ENCODE measurements around the gene TRPV6.

The TRPV6 gene

DNA sequence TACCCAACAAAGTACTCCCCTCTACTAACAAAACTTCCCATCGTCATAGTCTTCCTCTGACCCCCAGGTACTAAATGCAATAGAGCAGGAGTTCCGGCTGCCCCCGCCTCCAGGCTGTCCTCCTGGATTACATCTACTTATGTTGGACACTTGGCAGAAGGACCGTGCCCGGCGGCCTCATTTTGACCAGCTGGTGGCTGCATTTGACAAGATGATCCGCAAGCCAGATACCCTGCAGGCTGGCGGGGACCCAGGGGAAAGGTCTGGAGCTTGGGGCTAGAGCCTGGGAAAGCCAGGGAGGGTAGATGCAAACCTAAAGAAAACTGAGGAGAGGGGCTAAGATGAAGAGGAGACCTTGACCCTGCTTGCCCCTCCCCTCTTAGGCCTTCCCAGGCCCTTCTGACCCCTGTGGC lies 15.4 kb downstream of the TRPV6 start:
- DNase-seq (ENCODE audit: low read depth in 4 of 4, low spot score in 1 of 4): no peak

DNA sequence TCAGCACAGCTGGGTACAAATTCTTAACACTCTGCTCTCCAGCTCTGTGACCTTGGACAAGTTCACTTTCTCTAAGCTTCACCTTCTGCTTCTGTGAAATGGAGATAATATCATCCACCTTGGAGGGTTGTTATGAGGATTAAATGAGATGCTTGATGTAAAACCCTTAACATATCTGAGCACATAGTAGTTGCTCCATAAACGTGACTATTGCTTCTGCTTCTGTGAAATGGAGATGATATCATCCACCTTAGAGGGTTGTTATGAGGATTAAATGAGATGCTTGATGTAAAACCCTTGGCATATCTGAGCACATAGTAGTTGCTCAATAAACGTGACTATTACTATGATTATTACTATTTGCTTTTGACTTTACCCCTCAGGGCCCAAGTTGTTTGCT lies 16.1 kb downstream of the TRPV6 start:
- no peak for DNase-seq (ENCODE audit: low read depth in 4 of 4, low spot score in 1 of 4)

DNA sequence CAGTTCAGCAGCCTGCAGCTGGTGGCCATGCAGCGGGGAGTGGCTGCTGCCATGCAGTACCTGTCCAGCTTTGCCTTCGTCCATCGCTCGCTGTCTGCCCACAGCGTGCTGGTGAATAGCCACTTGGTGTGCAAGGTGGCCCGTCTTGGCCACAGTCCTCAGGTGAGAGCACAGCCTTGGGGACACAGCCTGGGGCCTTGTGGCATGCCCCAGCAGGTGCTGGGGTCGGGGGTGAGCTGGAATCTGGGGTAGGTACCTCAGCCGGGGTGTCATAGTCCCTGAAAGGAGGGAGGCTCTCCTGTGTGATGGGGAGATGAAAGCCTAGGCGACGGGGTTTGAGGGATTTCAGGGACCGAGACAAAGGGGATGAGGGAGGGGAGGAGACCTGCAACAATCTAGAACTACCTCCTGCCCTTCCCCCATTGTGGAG lies 16.5 kb downstream of the TRPV6 start:
- no peak for DNase-seq (ENCODE audit: low read depth in 4 of 4, low spot score in 1 of 4)

DNA sequence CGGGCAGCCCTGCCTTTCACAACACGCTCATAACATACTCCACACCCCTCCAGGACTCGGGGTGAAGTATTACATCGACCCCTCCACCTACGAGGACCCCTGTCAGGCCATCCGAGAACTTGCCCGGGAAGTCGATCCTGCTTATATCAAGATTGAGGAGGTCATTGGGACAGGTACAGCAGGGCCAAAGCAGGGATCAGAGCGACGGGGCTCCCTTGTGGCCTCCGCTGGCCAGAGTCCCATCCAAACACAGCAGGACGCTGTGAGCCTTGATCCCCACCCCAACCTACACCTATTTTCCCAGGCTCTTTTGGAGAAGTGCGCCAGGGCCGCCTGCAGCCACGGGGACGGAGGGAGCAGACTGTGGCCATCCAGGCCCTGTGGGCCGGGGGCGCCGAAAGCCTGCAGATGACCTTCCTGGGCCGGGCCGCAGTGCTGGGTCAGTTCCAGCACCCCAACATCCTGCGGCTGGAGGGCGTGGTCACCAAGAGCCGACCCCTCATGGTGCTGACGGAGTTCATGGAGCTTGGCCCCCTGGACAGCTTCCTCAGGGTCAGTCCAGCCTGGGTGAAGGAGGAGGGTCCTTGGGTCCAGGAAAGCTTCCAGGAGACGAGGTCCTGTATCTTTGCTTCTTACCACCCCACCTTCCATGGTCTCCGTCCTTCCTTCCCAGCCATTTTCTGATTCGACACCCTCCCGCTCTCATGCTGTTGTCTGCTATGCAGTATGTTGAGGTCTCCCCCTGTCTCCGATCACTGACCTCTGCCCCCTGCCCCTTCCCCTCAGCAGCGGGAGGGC lies 17.2 kb downstream of the TRPV6 start:
- no peak for DNase-seq (ENCODE audit: low read depth in 4 of 4, low spot score in 1 of 4)

DNA sequence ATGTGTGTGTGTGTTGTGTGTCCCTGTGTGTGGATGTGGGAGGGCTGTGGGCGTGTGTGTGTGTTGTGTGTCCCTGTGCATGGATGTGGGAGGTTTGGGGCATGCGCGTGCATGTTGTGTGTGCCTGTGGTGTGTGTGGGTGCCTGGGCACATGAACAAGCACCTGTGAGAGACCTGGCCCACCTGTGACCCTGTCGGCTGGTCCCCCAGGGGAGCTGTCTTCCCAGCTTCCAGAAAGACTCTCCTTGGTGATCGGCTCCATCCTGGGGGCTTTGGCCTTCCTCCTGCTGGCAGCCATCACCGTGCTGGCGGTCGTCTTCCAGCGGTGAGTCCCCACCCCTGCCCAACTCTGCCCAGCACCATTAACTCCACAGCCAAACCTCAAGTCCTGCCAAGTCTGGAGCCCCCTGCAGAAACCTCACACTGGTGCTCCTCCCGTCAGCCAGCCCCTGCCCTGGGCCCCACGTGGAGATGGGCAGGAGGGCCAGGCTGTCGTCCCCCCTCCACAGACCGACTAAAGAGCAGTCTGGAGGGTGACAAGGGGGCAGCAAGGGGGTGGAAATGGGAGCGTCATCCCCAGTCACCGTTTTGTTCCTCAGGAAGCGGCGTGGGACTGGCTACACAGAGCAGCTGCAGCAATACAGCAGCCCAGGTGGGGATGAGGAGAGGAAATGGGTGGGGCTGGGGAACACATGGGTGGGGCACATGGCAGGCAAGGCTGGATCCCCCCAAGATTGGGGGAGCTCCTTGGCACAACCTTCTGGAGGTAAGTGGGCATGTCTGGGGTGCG lies 18.0 kb downstream of the TRPV6 start:
- DNase-seq (ENCODE audit: low read depth in 4 of 4, low spot score in 1 of 4): no peak

DNA sequence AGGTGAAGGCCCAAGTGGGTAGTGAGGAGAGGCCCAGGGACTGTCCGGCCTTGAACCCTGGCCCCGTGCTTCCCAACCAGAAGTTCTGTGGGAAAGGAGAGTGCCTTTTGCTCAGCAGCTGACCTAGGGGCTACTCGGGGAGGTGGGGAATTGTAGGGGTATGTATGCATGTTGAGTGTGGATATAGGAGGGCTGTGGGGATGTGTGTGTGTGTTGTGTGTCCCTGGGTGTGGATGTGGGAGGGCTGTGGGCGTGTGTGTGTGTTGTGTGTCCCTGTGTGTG lies 18.5 kb downstream of the TRPV6 start:
- no peak for DNase-seq (ENCODE audit: low read depth in 4 of 4, low spot score in 1 of 4)

DNA sequence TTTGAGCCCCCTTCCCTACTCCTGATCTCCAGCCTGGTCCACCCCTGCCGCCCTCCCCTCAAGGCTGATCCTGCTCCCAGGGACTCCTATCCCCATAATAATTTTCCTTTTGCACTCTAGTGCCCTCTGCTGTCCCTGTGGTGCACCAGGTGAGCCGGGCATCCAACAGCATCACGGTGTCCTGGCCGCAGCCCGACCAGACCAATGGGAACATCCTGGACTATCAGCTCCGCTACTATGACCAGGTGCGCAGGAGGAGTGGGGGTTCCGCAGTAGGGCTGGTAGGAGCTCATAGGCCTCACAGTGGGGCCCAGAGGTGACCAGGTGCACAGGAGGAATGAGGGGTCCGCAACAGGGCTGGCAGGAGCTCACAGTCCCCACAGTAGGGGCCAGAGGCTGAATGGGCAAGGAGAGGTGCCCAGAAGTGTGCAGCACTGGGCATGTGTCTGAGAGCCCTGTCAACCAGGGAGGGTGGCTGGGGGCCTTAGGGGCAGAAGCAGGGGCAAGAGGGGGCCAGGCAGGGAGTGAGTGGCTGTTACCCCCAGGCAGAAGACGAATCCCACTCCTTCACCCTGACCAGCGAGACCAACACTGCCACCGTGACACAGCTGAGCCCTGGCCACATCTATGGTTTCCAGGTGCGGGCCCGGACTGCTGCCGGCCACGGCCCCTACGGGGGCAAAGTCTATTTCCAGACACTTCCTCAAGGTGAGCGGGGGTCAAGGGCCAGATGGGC lies 19.0 kb downstream of the TRPV6 start:
- DNase-seq (ENCODE audit: low read depth in 4 of 4, low spot score in 1 of 4): no peak

DNA sequence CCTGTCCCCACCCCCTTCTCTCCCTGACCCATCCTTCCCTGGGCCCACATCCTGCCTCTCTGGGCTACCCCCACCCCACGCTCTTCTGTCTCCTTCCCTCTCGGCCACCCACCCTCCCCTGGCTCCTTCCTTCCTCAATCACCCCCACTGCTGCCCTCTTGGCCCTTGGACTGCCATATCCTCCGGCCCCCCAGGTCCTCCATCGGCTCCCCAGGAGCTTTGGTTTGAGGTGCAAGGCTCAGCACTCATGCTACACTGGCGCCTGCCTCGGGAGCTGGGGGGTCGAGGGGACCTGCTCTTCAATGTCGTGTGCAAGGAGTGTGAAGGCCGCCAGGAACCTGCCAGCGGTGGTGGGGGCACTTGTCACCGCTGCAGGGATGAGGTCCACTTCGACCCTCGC lies 19.8 kb downstream of the TRPV6 start:
- no peak for DNase-seq (ENCODE audit: low read depth in 4 of 4, low spot score in 1 of 4)

DNA sequence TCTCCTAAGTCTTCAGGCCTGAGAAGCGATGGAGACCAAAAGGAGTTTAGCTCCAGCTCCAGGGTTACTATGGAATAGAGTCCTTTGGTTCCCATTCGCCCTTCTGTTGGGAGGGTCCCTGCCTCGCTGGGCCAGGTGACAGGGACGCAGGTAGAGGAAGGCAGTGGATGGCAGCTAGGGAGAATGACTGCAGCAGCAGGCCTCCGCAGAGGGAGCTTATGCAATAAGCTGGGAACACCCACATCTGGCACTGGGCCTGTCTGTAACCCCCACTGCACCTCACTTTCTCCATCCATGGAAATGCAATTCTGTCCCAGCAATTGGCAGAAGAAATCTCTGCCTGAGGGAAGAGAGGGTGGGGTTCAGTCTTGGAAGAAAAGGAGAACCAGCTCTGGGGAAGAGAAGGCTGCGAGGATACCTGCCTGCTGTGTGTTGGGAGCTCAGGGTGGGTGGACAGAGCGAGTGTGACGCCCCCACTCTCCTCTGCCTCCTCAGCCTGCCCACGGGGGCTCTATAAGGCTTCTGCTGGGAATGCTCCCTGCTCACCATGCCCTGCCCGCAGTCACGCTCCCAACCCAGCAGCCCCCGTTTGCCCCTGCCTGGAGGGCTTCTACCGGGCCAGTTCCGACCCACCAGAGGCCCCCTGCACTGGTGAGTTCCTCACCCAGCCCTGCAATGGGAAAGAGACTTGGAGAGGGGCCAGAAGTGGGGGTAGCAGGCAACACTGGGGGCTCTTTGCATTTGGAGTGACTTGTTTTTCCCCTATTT lies 20.4 kb downstream of the TRPV6 start:
- DNase-seq (ENCODE audit: low read depth in 4 of 4, low spot score in 1 of 4): no peak

DNA sequence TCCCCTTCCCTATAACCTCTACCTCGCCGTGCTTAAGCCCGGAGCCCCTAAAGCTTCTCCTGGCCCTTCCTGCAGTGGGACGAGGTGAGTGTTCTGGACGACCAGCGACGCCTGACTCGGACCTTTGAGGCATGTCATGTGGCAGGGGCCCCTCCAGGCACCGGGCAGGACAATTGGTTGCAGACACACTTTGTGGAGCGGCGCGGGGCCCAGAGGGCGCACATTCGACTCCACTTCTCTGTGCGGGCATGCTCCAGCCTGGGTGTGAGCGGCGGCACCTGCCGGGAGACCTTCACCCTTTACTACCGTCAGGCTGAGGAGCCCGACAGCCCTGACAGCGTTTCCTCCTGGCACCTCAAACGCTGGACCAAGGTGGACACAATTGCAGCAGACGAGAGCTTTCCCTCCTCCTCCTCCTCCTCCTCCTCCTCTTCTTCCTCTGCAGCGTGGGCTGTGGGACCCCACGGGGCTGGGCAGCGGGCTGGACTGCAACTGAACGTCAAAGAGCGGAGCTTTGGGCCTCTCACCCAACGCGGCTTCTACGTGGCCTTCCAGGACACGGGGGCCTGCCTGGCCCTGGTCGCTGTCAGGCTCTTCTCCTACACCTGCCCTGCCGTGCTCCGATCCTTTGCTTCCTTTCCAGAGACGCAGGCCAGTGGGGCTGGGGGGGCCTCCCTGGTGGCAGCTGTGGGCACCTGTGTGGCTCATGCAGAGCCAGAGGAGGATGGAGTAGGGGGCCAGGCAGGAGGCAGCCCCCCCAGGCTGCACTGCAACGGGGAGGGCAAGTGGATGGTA lies 21.5 kb downstream of the TRPV6 start:
- no peak for DNase-seq (ENCODE audit: low read depth in 4 of 4, low spot score in 1 of 4)

DNA sequence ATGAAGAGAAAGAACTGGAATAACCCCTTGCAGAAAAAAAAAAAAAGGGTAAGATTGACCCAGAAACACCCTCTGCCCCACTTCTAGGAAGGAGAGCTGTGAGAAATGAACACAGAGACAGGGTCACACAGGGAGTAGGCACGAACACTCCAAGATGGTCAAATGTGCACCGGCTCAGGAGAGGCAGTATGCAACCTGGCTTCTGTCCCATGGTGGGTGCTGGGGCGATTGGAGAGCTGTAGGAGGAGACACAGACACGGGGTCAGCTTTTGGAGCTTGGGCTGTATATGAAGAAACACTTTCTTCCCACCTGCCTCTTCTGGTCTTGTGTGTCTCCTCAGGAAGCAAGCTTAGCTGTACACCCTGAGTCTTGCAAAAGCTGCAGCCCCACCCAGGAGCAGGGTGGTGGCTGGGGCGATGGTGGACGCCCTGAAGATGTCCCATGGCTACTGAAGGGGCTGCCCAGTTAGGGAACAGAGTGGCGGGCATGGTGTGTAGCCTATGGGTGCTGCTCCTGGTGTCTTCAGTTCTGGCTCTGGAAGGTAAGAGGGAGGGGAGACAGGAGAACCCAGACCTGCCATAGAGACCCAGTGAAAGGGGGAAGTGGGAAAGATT lies 22.7 kb downstream of the TRPV6 start:
- no peak for DNase-seq (ENCODE audit: low read depth in 4 of 4, low spot score in 1 of 4)

DNA sequence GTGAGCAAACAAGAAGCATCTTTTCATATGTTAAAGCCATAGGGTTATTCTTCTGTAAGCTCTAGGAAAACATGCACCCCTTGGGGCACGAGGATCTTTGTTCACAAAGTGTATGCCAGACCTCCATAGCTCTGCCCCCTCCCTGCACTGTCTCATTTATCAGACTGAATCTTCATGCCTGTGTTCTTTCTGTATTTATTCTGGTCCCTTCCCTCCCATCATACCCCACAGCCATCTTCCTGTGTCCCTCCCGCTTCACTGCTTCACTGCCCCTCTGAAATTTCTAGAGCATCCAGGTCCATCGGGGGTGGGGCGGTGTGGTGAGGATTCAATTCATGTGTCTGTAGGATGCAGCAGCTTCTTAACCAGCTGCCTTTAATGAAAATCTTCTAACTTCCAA lies 23.2 kb downstream of the TRPV6 start:
- no peak for DNase-seq (ENCODE audit: low read depth in 4 of 4, low spot score in 1 of 4)

DNA sequence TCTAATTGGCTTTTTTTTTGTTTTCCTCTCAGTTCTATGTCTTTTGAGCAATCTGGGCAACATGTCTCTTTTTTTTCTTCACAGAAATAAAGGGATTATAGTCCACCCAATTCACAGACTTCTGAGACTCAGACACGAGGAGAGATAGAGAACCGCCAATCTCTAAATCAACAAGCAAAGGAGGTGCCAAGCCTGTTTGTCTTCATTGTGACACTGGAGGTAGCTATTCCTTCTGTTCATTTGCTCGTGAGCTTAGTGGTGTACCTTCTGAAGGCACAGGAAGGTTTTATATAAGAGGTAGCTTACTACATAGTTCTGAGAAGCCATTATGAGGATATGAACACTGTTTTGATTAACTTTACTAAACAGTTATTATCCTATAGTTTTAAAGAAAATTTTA lies 24.6 kb downstream of the TRPV6 start:
- no peak for DNase-seq (ENCODE audit: low read depth in 4 of 4, low spot score in 1 of 4)

DNA sequence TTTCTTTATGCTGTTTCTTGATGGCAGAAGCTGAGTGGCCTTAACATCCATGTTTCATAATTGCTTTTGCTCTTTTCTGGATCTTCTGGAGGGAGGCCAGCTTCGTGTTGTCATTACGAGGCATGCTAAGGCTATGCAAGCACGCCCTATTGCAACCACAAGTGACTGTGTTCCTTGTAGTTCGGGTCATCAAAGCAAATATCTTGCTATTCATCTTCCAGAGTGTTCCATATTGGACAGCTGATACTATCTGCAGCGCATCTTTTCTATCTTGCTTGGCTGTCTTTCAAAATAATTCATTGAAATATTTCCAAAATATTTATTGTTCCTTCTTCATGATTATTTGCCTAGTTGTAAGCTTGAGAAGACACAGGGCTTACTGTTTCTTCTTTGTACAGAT lies 25.7 kb downstream of the TRPV6 start:
- no peak for DNase-seq (ENCODE audit: low read depth in 4 of 4, low spot score in 1 of 4)

DNA sequence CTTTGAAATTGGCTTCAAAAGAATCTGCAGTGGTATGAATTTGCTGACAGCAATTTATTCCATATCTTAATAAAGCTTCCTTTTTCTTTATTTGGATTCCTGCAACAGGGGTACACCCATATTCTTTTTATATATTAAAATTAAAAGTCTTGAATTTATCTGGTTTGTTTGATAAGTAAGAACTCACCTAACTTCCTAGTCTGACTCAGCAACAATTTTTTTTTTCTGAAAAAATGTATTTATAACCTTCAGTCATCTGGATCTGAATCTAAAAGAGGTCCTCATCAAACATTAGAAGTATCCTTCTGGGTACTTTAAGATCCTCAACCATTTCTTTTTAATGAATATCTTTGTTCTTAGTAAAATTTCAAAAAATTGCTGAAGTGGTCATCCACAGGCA lies 26.1 kb downstream of the TRPV6 start:
- DNase-seq (ENCODE audit: low read depth in 4 of 4, low spot score in 1 of 4): no peak

DNA sequence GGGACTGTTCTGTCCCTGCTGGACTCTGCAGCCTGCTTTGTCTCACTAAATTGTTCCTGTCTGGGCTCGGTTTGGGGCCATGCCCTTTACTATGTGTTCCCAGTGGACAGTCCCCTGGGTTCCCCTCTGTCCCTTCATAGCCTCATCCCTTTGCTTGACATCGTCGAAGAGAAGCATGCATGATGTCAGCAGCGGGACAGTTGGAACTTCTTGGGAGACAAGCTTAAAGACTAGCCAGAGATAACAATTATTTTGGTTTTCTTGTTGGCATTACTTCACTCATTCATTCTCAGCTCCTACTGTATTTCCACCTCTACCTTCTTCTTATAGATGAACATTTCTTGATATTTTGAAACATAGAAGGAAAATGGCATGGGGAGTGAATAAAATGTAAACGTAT lies 27.9 kb downstream of the TRPV6 start:
- no peak for DNase-seq (ENCODE audit: low read depth in 4 of 4, low spot score in 1 of 4)

DNA sequence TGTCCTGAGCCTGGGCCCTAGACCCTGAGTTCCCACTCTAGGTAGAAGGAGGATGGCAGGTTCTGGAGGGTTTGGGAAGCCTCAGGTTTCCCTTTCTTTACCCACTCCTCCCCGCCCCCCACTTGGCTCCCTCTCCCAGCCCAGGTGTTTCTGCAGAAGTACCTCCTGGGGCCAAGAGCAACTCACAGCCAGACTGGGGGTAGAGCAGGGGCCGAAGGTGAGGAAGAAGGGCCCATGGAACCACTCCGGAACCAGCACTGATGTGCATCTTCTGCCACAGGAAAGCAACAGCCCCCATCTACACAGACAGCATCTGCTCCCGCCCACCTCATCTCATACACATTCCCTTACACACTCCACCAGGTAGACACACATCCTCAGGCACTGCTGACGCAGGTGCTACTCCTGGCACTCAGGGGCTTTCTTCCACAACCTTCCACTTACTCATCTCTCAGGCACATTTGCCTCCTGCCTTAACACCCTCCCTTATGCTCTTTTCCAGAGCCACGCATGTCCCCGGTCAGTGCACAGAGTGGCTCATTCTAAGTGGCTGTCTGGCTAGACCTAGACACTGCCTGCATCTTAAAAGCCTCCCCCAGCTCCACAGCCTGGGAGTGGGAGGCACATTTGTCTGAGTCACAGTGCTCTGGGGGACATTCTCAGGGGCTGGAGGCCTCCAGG lies 28.8 kb downstream of the TRPV6 start:
- DNase-seq (ENCODE audit: low read depth in 4 of 4, low spot score in 1 of 4): no peak

DNA sequence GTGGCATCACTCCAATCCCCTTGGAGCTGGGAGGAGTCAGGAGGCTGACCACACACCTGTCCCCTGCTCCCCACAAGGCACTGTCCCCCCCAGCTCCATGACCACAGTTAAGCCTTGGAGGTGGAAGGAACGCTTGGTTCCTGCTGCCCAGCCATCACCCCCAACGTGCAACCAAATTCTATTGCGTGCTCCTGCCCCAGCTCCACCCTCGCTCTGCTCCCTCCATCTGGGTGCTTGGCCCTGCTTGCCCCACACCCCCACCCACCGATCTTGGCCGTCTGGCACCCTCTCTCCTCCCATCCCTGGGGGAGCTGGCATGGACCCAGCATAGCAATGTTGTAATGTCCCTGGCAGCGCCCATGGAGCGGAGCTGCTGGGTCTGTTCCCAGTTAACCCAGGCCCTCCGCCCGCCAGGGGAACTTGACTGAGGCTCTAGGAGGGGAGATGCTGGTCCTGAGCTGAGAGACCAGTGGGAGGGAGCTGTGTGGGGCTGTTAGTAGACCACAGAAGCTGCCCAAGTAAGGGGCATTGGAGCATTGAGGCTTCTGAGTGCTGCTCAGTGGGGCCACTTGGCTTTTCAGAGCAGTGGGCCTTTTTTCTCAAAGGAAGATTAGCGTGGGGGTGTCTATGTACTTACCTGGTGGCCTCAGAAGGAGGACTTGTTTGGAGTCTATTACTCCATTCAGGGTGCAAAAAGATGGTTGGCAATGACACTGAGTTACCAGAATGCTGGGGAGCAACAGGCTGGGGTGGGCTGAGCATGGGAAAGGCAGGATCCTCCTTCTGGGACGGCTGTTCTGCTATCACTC lies 29.6 kb downstream of the TRPV6 start:
- no peak for DNase-seq (ENCODE audit: low read depth in 4 of 4, low spot score in 1 of 4)
